T-helper 2 cell treated with Interferon-gamma antibody and Interleukin-4, amounts not matched to agents 5 μg/mL and 100 μg/mL, for 36 hours (primary cell): ENCODE results near the gene GRIN2C.
A peak's percentile ranks its signal among the peaks of the same experiment; 100 is the strongest.

Source experiments
- DNase-seq: peaks from one replicate; pipeline ENCODE4 v3.0.0; 2021; ENCODE audit warnings: low spot score
- H3K27ac Mint-ChIP-seq: one replicate; pipeline ENCODE4 v1.8.0; 2021; ENCODE audit warnings: mild to moderate bottlenecking, mixed read lengths
- H3K27me3 Mint-ChIP-seq: one replicate; pipeline ENCODE4 v1.8.0; 2021; ENCODE audit warnings: low read depth, mixed read lengths
- H3K36me3 Mint-ChIP-seq: one replicate; pipeline ENCODE4 v1.8.0; 2021; ENCODE audit warnings: low read depth, mixed read lengths
- H3K4me1 Mint-ChIP-seq: one replicate; pipeline ENCODE4 v1.8.0; 2021; ENCODE audit warnings: low read depth, mixed read lengths
- H3K4me3 Mint-ChIP-seq: one replicate; pipeline ENCODE4 v1.8.0; 2022; ENCODE audit warnings: mild to moderate bottlenecking, moderate library complexity, mixed read lengths
- H3K9me3 Mint-ChIP-seq: one replicate; pipeline ENCODE4 v1.8.0; 2021; ENCODE audit warnings: mixed read lengths

GRIN2C gene

GRCh38 chr17:74892013-74892841 lies 32.5 kb upstream of the GRIN2C start:
- H3K36me3 Mint-ChIP-seq: no peaks in the 10 kb centered on the region
- peaks cover 2% of the 10 kb centered on the region for H3K4me1 Mint-ChIP-seq
- H3K27me3 Mint-ChIP-seq: peaks cover 45% of the 10 kb centered on the region

DNA sequence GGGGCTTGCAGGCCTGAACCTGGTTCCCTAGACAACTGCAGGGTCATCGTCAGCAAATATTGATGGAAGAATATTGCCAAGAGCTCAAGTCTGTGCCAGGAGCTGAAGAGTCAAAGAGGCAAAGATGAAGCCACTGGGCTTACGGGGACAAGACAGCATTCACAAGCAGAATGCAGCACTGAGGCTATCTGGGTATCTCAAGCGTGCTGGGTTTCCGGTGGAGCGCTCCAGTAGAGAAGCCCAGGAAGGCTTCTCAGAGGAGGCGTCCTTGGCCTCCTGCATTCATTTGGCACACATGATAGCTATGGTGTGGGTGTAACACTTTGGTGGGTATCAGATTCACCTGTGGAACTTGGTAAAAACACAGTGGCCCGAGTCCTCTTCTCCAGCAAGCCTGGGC lies 30.9 kb upstream of the GRIN2C start:
- Mint-ChIP-seq H3K27ac (no peak overlapping the region), H3K4me3 (no peak overlapping the region), H3K4me1 (peaks cover 2% of the 10 kb centered on the region), H3K27me3 (peaks cover 37% of the 10 kb centered on the region), H3K36me3 (no peaks in the 10 kb centered on the region), H3K9me3 (no peaks in the 10 kb centered on the region)
- no peak for DNase-seq

More at GRCh38 chr17:74892013-74892841, 32.5 kb upstream of the GRIN2C start:
- Mint-ChIP-seq H3K9me3 (no peaks in the 10 kb centered on the region), H3K4me3 (no peak overlapping the region), H3K27ac (no peak overlapping the region)
- DNase-seq: no peak

DNA sequence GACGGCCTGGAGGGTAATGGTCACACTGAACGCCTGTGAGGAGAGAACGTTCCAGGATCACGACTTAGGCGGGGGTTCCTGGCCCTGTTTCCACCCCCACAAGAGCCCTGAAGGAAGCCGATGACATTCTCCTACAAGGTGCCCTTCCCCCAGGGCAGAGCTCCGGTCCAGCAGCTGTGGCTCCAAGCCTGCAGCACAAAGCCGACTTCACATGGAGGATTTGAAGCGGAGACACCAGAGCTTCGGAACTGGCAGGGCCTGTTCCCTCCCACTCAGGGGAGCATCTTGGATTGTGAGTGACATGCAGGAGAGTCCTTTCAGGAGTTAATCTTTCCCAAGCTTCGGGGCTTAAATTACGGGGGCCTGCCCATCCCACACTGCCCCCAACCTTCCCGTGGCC lies 28.8 kb upstream of the GRIN2C start:
- no peaks in the 10 kb centered on the region for H3K9me3 Mint-ChIP-seq
- H3K4me1 Mint-ChIP-seq: no peaks in the 10 kb centered on the region
- no peak for DNase-seq
- peaks cover 19% of the 10 kb centered on the region for H3K27me3 Mint-ChIP-seq
- H3K36me3 Mint-ChIP-seq: no peaks in the 10 kb centered on the region
- no peak overlapping the region for H3K4me3 Mint-ChIP-seq
- H3K27ac Mint-ChIP-seq: no peak overlapping the region

DNA sequence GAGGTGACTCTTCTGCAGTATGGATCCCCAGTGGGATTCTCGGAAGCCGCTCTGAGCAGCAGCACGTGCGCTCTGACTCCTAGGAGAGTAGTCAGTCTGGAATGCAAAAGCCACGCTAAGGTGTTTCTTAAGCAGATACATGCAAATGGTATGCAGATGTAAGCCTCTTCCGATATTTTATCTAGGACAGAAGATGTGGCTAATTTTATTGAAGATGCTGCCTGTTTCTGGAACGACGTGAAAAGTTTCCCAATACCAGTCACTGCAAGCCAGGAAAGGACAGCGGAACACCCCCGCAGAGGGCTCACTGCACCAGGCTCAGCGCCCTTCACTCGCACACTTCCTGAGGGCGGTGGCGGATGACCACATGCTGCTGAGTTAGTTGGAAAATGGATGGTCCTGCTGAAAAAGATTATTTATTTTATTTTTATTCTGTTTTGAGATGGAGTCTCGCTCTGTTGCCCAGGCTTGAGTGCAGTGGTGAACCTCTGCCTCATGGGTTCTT lies 23.6 kb upstream of the GRIN2C start:
- no peak overlapping the region for H3K27ac Mint-ChIP-seq
- H3K9me3 Mint-ChIP-seq: no peaks in the 10 kb centered on the region
- no peak for DNase-seq
- peaks cover 2% of the 10 kb centered on the region for H3K27me3 Mint-ChIP-seq
- H3K4me3 Mint-ChIP-seq: no peak overlapping the region
- H3K36me3 Mint-ChIP-seq: no peaks in the 10 kb centered on the region
- H3K4me1 Mint-ChIP-seq: no peaks in the 10 kb centered on the region

- no peak for DNase-seq
- no peaks in the 10 kb centered on the region for H3K36me3 Mint-ChIP-seq
- no peak overlapping the region for H3K4me3 Mint-ChIP-seq
- H3K27ac Mint-ChIP-seq: no peak overlapping the region
- no peaks in the 10 kb centered on the region for H3K9me3 Mint-ChIP-seq
- no peaks in the 10 kb centered on the region for H3K4me1 Mint-ChIP-seq
- H3K27me3 Mint-ChIP-seq: peaks cover 2% of the 10 kb centered on the region
Observed at GRCh38 chr17:74882517-74883240, 23.0 kb upstream of the GRIN2C start.

DNA sequence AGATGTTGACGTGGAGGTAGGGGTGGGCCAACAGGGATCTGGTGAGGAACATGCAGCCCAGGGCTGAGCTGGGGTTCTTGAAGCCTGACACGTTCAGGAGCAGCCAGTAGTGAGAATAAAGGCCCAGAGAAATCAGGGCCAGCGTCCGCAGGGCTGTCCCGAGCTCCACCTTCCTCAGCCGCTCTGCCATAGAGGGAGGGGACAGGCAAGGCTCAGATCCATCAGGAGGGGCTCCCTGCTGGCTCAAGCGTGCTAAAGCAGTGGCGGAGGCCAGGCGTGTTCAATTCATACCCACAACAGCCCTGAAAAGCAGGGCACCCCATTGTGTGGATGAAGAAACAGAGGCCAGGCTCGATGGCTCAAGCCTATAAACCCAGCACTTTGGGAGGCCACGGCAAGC lies 21.4 kb upstream of the GRIN2C start:
- H3K4me3 Mint-ChIP-seq: no peak overlapping the region
- H3K9me3 Mint-ChIP-seq: no peaks in the 10 kb centered on the region
- H3K4me1 Mint-ChIP-seq: no peaks in the 10 kb centered on the region
- no peak overlapping the region for H3K27ac Mint-ChIP-seq
- no peak for DNase-seq
- H3K27me3 Mint-ChIP-seq: no peaks in the 10 kb centered on the region
- no peaks in the 10 kb centered on the region for H3K36me3 Mint-ChIP-seq

DNA sequence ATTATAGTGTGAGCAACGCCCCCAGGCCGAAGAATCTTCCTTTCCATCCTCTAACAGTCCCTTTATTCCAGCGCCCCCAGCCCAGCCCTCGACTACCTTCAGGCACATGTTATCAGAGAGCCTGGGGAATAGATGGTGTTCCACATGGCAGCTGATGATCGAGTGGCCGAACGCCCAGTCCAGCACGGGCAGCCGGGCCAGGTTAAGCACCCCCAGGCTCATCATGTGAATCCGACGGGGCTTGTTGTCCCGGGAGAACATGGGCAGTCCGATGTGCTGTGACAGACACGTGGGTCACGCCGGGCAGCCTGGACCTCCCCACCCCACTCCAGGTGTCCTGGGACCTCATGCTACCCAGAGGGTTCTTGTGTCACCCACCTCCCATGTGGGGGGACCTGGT lies 19.6 kb upstream of the GRIN2C start:
- H3K4me1 Mint-ChIP-seq: peaks cover 4% of the 10 kb centered on the region
- H3K9me3 Mint-ChIP-seq: no peaks in the 10 kb centered on the region
- no peak overlapping the region for H3K27ac Mint-ChIP-seq
- no peaks in the 10 kb centered on the region for H3K27me3 Mint-ChIP-seq
- H3K4me3 Mint-ChIP-seq: no peak overlapping the region
- no peaks in the 10 kb centered on the region for H3K36me3 Mint-ChIP-seq
- DNase-seq: no peak

DNA sequence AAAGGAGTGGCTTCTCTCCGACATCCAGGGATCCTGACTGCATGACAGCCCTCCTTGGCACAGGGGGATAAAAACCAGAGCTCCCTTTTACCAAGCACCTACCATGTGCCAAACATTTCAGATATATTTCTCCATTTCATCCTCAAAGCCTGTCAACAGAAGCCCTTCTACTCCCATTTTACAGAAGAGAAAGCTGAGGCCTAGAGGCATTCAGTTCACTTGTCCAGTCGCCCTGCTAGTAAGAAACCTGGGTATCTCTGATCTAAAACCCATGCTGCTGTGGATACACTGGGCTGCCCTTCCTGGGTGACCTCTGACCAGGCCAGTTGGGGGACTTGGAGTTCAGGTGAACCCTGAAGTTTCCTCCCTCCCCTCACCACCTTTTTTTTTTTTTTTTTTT lies 19.0 kb upstream of the GRIN2C start:
- Mint-ChIP-seq H3K36me3 (no peaks in the 10 kb centered on the region), H3K27me3 (no peaks in the 10 kb centered on the region), H3K9me3 (no peaks in the 10 kb centered on the region)

DNA sequence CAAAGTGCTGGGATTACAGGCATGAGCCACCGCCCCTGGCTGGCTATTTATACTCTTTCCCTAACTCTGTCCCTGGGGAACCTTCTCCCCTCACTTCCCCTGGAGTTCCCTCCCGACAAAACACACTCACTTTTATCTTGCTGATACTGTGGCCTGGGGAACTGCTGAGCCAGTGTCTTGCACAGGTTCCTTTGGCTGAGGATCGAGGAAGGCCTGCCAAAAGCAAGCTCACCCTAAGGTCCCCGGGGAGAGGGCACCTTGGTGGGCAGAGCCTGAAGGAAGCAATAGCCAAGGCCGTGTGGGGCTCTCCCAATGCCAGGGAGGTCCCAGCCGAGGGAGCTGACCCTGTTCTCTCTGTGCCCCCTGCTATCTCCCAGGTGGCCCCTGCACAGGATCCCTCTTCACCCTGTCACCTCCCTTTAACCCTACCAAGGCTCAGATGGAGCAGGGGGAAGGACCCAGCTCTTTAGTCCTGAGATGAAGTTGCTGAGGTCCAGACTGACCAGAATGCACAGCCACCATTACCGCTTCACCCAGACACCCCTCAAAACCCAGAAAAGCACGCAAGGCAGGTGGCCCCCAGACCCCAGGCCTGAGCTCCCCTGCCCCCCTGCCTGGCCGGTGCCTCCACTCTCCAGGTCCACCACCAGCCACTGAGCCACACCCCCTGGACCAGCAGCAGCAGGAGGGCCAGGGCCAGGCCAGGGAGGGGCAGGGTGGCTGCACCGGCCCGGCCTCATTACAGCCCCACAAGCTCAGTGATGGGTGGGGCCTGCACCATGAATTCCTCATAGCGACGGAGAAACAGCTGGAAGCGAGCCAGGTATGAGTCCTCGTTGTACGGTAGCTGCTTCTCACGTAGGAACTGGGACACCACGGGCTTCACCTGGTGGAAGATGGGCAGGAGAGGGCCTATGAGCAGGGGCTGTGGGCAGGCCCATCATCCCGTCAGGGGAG lies 18.2 kb upstream of the GRIN2C start:
- H3K4me3 Mint-ChIP-seq: no peak overlapping the region
- H3K36me3 Mint-ChIP-seq: no peaks in the 10 kb centered on the region
- H3K4me1 Mint-ChIP-seq: peaks cover 8% of the 10 kb centered on the region
- no peaks in the 10 kb centered on the region for H3K9me3 Mint-ChIP-seq
- peaks cover 3% of the 10 kb centered on the region for H3K27me3 Mint-ChIP-seq
- no peak overlapping the region for H3K27ac Mint-ChIP-seq
- no peak for DNase-seq

More for the DNA sequence above, 19.0 kb upstream of the GRIN2C start:
- Mint-ChIP-seq H3K4me1 (peaks cover 7% of the 10 kb centered on the region), H3K27ac (no peak overlapping the region), H3K4me3 (no peak overlapping the region)
- DNase-seq: no peak

DNA sequence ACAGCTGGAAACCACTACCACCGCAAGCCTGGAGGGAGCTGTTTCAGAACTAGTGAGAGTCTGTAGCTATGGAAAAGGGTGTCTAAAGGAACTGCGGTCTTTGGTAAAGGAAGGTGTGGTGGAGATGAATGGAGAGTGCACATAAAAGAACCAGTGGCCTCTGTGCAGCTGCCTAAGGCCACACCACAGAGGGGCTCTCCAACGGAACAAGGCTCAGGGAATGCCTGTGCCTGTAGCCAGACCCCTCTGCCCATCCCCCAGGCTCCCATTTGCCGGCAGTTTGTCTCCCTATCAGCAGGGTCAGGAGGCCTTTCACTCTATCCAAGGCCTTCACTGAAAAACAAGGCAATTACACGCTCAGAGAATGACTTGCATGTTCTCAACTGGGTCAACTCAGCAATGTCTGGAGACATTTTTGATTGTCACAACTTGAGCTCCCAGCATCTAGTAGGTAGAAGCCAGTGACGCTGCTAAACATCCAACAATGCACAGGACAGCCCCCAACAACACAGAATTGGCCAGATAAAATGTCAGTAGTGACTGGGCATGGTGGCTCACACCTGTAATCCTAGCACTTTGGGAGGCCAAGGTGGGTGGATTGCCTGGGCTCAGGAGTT lies 16.4 kb upstream of the GRIN2C start:
- DNase-seq: no peak
- Mint-ChIP-seq H3K36me3 (peaks cover 5% of the 10 kb centered on the region), H3K4me1 (peaks cover 22% of the 10 kb centered on the region), H3K27ac (no peak overlapping the region), H3K27me3 (peaks cover 3% of the 10 kb centered on the region), H3K4me3 (no peak overlapping the region), H3K9me3 (no peaks in the 10 kb centered on the region)

- peaks cover 5% of the 10 kb centered on the region for H3K36me3 Mint-ChIP-seq
- H3K9me3 Mint-ChIP-seq: no peaks in the 10 kb centered on the region
- H3K4me1 Mint-ChIP-seq: peaks cover 22% of the 10 kb centered on the region
- H3K4me3 Mint-ChIP-seq: no peak overlapping the region
- DNase-seq: no peak
- peaks cover 3% of the 10 kb centered on the region for H3K27me3 Mint-ChIP-seq
- no peak overlapping the region for H3K27ac Mint-ChIP-seq
Observed at GRCh38 chr17:74875155-74875976, 15.7 kb upstream of the GRIN2C start.

DNA sequence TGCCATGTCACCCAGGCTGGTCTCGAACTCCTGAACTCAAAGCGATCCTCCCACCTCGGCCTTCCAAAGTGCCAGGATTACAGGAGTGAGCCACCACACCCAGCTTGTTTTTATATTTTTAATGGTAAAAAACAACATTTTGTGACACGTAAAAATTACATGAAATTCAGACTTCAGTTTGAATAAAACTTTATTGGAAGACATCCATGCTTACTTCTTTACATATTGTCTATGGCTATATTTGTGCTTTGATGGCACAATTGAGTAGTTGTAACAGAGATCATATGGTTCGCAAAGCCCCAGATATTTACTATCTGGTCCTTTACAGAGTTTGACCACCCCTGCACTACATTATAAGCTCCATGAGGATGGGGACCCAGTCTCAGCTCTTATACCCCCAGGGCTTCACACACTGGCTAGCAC lies 14.9 kb upstream of the GRIN2C start:
- Mint-ChIP-seq H3K4me3 (peak overlapping the region; percentile 92), H3K9me3 (no peaks in the 10 kb centered on the region), H3K27ac (no peak overlapping the region), H3K27me3 (peaks cover 3% of the 10 kb centered on the region), H3K36me3 (peaks cover 5% of the 10 kb centered on the region), H3K4me1 (peaks cover 22% of the 10 kb centered on the region)
- DNase-seq: no peak
